Caco-2 (cell line): ENCODE results near the gene PARD3B. TPM values are rescaled to one million over a fixed set of nuclear protein-coding genes. Genes with fewer than 3 reads are reported as not detected.

Experiments used
- BruUV-seq: library from RNA; stranded (reverse); fragments of 400-500 nt; replicated peaks from 2 replicates; lab custom pipeline; 2021; lab: Mats Ljungman, UMichigan
- CTCF ChIA-PET: fragments of 300-600 bp; sonication (Branson Sonifier 250); formaldehyde crosslinking; loops from one replicate; lab custom pipeline; 2022; ENCODE audit warnings: antibody characterized with exemption; lab: Charles Lee
- POLR2A ChIA-PET: fragments of 300-600 bp; sonication (Branson Sonifier 250); formaldehyde crosslinking; loops from one replicate; lab custom pipeline; 2022; ENCODE audit warnings: antibody characterized with exemption; lab: Charles Lee
- DNase-seq, 2 experiments: peaks; one replicate each; pipeline versions ENCODE4 v3.0.0 to v3.0.0-alpha.2; 2020 to 2022
- H3K27me3 ChIP-seq: replicated peaks from 2 replicates; pipeline ENCODE4 v1.6.0; 2011; ENCODE audit warnings: low read length; ENCODE audit not compliant: control insufficient read depth, insufficient read depth
- H3K36me3 ChIP-seq: 2 replicates; pipeline ENCODE4 v1.5.1; 2011; ENCODE audit warnings: low read length; ENCODE audit not compliant: control insufficient read depth, insufficient read depth
- H3K4me1 ChIP-seq: fragments of 250-450 bp; sonication (Bioruptor Pico); 2 replicates; pipeline ENCODE4 v1.5.1; 2020; ENCODE audit warnings: mild to moderate bottlenecking
- H3K4me3 ChIP-seq: 2 replicates; pipeline ENCODE4 v1.5.1; 2011; ENCODE audit warnings: low read depth, mild to moderate bottlenecking, control low read depth, low read length
- H3K9me3 ChIP-seq: fragments of 250-450 bp; sonication (Bioruptor Pico); 2 replicates; pipeline ENCODE4 v1.5.1; 2020; ENCODE audit warnings: mild to moderate bottlenecking, moderate library complexity
- H3K27ac Mint-ChIP-seq: one replicate; pipeline ENCODE4 v1.8.0; 2022; ENCODE audit warnings: mixed read lengths; ENCODE audit not compliant: unreplicated experiment
- H3K27me3 Mint-ChIP-seq: one replicate; pipeline ENCODE4 v1.8.0; 2022; ENCODE audit warnings: mixed read lengths; ENCODE audit not compliant: insufficient read depth, unreplicated experiment
- H3K36me3 Mint-ChIP-seq: one replicate; pipeline ENCODE4 v1.8.0; 2022; ENCODE audit warnings: mild to moderate bottlenecking, mixed read lengths; ENCODE audit not compliant: insufficient read depth, unreplicated experiment
- H3K4me1 Mint-ChIP-seq: one replicate; pipeline ENCODE4 v1.8.0; 2022; ENCODE audit warnings: low read depth, mixed read lengths; ENCODE audit not compliant: unreplicated experiment
- H3K4me3 Mint-ChIP-seq: one replicate; pipeline ENCODE4 v1.8.0; 2022; ENCODE audit warnings: mild to moderate bottlenecking, moderate library complexity, mixed read lengths; ENCODE audit not compliant: unreplicated experiment
- H3K9me3 Mint-ChIP-seq: one replicate; pipeline ENCODE4 v1.8.0; 2022; ENCODE audit warnings: mixed read lengths; ENCODE audit not compliant: unreplicated experiment
- intact Hi-C: fragments of 100-400 bp; cut with micrococcal nuclease; formaldehyde crosslinking; loops from one replicate; pipeline ENCODE4 v1.10.0; 2022; ENCODE audit not compliant: unreplicated experiment
- total RNA-seq: library from RNA; stranded (reverse); gene quantifications from 2 replicates; pipeline ENCODE4 v1.2.3, GENCODE V29; 2022
- TF ChIP-seq, protein P1 (sequence below), 2 experiments: fragments of 200-600 bp in 1 of 2; IDR thresholded peaks; 1 replicate in 1 of 2; 2 replicates in 1 of 2; pipeline versions ENCODE4 v1.5.1 to v1.8.0; 2011 to 2022; ENCODE audit warnings: antibody characterized with exemption in 1 of 2, control low read depth in 1 of 2, inconsistent platforms in 1 of 2, low read depth in 1 of 2, low read length in 1 of 2, mild to moderate bottlenecking in 1 of 2, moderate library complexity in 1 of 2; ENCODE audit not compliant: insufficient read depth in 1 of 2, severe bottlenecking in 1 of 2, unreplicated experiment in 1 of 2

Gene PARD3B
- total RNA-seq, 1 experiment from 2014 or later = 68.9 TPM

DNA sequence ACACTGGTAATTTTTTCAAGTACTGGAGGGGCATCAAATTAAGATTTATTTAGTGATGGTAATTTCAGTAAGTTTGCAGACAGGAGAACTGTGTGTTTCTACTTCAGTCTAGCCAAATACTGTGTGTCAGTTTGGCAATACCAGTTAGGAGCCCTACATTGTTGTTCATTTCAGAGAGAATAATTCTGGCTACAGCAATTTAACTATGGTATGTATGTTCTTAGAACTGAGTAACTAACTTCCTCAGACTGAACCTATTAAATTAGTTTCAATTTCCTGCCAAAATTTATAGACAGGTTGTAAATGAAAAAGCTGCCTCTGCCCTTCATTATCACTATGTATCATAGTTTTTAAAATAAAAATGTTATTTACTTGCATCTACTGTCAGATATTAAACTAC lies 332.4 kb downstream of the PARD3B start:
- no peaks in the 10 kb centered on the region for H3K27me3 Mint-ChIP-seq
- no peak overlapping the region for H3K4me3 Mint-ChIP-seq
- H3K27ac Mint-ChIP-seq = no peak overlapping the region
- intact Hi-C loops = loop anchor here (10.0 kb wide), 1 partner anchor 257 kb away; no protein-coding TSS in a partner anchor
- H3K9me3 Mint-ChIP-seq = peaks cover 16% of the 10 kb centered on the region
- no peaks in the 10 kb centered on the region for H3K27me3 ChIP-seq
- H3K36me3 Mint-ChIP-seq = peaks cover 17% of the 10 kb centered on the region
- H3K36me3 ChIP-seq = no peaks in the 10 kb centered on the region
- POLR2A ChIA-PET = no interaction called here
- H3K4me1 Mint-ChIP-seq = peaks cover 18% of the 10 kb centered on the region
- peaks cover 12% of the 10 kb centered on the region for H3K4me1 ChIP-seq
- DNase-seq = no peak
- H3K4me3 ChIP-seq = no peak overlapping the region
- TF ChIP-seq, protein P1, sequence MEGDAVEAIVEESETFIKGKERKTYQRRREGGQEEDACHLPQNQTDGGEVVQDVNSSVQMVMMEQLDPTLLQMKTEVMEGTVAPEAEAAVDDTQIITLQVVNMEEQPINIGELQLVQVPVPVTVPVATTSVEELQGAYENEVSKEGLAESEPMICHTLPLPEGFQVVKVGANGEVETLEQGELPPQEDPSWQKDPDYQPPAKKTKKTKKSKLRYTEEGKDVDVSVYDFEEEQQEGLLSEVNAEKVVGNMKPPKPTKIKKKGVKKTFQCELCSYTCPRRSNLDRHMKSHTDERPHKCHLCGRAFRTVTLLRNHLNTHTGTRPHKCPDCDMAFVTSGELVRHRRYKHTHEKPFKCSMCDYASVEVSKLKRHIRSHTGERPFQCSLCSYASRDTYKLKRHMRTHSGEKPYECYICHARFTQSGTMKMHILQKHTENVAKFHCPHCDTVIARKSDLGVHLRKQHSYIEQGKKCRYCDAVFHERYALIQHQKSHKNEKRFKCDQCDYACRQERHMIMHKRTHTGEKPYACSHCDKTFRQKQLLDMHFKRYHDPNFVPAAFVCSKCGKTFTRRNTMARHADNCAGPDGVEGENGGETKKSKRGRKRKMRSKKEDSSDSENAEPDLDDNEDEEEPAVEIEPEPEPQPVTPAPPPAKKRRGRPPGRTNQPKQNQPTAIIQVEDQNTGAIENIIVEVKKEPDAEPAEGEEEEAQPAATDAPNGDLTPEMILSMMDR (IDR thresholded peaks at IDR 0.05; ENCODE audit: insufficient read depth in 1 of 2, low read depth in 1 of 2, low read length in 1 of 2, severe bottlenecking in 1 of 2, unreplicated experiment in 1 of 2) = no peak
- BruUV-seq = no TSS peak
- CTCF ChIA-PET = no interaction called here
- no peaks in the 10 kb centered on the region for H3K9me3 ChIP-seq

DNA sequence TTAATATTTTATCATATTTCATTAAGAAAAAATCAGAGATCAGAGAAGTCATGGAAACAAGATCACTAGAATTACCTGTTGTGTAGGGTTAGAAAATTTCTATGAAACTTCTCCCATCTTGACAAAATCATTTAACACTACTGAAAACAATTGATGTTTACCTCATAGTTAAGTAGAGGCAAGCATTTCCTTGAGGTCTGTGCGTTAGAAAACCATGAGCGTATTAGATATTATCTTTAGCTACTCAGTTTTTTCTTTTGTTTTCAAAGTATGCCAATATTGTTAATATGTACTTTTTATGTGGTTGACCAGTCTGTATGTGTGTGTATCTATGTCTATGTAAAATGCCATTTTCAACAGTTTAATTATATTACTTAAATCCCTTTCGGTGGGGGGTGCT lies 335.7 kb downstream of the PARD3B start:
- no peak for DNase-seq
- Histone ChIP-seq H3K9me3 (no peaks in the 10 kb centered on the region), H3K27me3 (no peaks in the 10 kb centered on the region), H3K36me3 (no peaks in the 10 kb centered on the region), H3K4me3 (no peak overlapping the region), H3K4me1 (peaks cover 14% of the 10 kb centered on the region)
- Mint-ChIP-seq H3K9me3 (no peaks in the 10 kb centered on the region), H3K27me3 (no peaks in the 10 kb centered on the region), H3K4me1 (peaks cover 18% of the 10 kb centered on the region), H3K36me3 (peaks cover 12% of the 10 kb centered on the region), H3K27ac (no peak overlapping the region), H3K4me3 (no peak overlapping the region)
- TF ChIP-seq, protein P1 (IDR thresholded peaks at IDR 0.05; ENCODE audit: insufficient read depth in 1 of 2, low read depth in 1 of 2, low read length in 1 of 2, severe bottlenecking in 1 of 2, unreplicated experiment in 1 of 2) = no peak
- no TSS peak for BruUV-seq
- ChIA-PET POLR2A (interaction anchor here (1.1 kb wide), 1 partner anchor 9 kb away, joined by 4 read pairs; no protein-coding TSS in a partner anchor), CTCF (no interaction called here)
- intact Hi-C loops = loop anchor here (5.0 to 10.0 kb wide), 3 partner anchors 66 to 776 kb away; no protein-coding TSS in a partner anchor

DNA sequence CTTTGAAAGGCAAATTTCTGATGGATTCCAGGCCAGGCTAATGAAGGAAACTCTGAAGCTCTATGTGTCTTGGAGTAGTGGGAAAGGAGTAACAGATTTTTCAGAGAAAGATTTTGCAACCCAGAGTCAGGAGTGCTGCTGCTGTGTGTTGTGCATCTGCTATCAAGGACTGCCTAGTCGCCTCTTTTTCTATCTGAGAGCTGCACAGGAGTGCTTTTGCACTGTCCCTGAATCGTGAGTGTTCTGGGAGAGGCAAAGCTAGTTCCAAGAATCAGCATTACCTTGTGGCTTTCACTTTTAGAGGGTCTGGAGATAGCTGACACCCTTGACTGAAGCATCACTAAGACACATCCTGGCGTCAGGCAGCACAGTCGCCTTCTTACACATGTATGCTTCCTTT lies 336.4 kb downstream of the PARD3B start:
- H3K4me1 ChIP-seq = peaks cover 14% of the 10 kb centered on the region
- TF ChIP-seq, protein P1 (IDR thresholded peaks at IDR 0.05; ENCODE audit: insufficient read depth in 1 of 2, low read depth in 1 of 2, low read length in 1 of 2, severe bottlenecking in 1 of 2, unreplicated experiment in 1 of 2) = no peak
- Mint-ChIP-seq H3K4me3 (no peak overlapping the region), H3K4me1 (peaks cover 18% of the 10 kb centered on the region), H3K27ac (peak overlapping the region; percentile 26), H3K27me3 (no peaks in the 10 kb centered on the region), H3K9me3 (no peaks in the 10 kb centered on the region), H3K36me3 (peaks cover 12% of the 10 kb centered on the region)
- no peaks in the 10 kb centered on the region for H3K27me3 ChIP-seq
- no peaks in the 10 kb centered on the region for H3K36me3 ChIP-seq
- ChIA-PET POLR2A (interaction anchor here (1.1 kb wide), 1 partner anchor 10 kb away, joined by 4 read pairs; no protein-coding TSS in a partner anchor), CTCF (interaction anchor here (0.6 kb wide), 1 partner anchor 794 kb away, joined by 3 read pairs; no protein-coding TSS in a partner anchor)
- no TSS peak for BruUV-seq
- intact Hi-C loops = loop anchor here (2.0 to 10.0 kb wide), 4 partner anchors 19 to 777 kb away; no protein-coding TSS in a partner anchor
- peak in 1 of 2 experiments; percentile 18 for DNase-seq
- H3K9me3 ChIP-seq = no peaks in the 10 kb centered on the region
- no peak overlapping the region for H3K4me3 ChIP-seq
